ENCODE measurements around the gene HAUS5.

The HAUS5 gene

DNA sequence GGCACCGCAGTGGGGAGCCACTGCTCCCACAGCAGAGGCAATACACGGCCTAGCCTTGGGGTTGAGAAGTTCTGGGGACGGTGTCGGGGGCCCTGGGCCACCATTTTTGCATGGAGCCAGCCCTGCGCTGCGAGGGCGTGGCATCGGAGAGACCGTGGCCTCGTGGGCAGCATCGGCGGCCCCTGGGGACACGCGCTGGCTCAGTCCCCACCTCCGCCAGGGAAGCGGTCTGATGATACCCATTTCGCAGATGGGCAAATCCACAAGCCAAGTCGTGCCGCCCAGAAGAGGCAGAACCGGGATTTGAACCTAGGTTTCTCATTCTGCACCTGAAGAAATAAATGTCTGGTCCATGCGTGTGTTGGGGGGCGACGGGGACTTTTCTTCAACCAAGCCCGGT, 52.6 kb downstream of the HAUS5 start:
- in situ Hi-C loops (cut with MboI; ENCODE audit: low pct_unique_long_range_greater_than_20kb, low sequenced_read_pairs), result no loop called here
- DNase-seq, result no peak

DNA sequence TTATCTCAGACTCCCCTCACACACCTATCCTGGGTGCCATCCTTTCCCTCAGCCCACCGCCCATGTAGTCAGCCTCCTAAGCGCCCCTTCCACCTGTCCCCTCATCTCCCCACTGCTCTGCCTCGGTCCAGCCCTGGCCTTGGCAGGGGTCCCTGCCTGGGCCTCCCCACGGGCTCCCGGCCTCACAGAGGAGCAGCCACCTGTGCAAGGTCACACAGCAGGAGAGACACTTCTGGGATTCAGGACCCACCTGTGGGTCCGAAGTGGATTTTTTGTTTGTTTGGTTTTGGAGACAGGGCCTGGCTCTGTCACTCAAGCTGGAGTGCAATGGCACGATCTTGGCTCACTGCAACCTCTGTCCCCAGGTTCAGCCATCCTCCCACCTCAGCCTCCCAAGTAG, 53.1 kb downstream of the HAUS5 start:
- no peak for DNase-seq
- in situ Hi-C loops (cut with MboI; ENCODE audit: low pct_unique_long_range_greater_than_20kb, low sequenced_read_pairs), result no loop called here

DNA sequence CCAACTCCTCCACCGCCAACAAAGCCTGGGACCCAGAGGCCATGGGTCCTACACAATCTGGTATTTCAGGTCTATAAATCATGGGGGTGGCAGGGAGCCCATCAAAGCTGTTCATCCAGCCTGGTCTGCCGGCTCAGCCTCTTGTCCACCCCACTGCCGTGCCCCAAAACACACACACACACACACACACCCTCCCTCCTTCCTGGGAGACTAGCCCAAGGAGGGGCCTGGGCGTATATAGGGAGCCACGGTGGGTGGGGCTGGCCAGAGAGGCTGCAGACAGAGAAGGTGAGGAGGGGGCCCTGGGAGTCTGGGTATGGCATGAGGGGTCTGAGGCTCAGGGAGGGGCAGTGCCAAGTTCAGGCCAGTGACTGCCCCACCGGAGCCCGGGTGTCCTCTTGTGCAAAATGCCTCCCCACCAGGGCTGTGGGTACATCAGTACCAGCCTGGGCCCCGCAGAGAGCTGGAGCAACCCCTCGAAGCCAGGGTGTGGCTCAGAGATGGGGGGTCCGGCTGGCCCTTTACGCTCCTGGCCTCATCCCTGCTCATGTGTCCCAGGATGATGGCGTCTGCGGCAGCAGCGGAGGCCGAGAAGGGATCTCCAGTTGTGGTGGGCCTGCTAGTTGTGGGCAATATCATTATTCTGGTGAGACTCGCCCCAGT, 53.8 kb downstream of the HAUS5 start, which contains the start of gene UPK1A:
Gene UPK1A (plus strand): TSS at position 267 of the 663 bp plus-strand sequence. CDS start 296 bp downstream, at position 563.
- DNase-seq, result no peak
- in situ Hi-C loops (cut with MboI; ENCODE audit: low pct_unique_long_range_greater_than_20kb, low sequenced_read_pairs), result no loop called here

DNA sequence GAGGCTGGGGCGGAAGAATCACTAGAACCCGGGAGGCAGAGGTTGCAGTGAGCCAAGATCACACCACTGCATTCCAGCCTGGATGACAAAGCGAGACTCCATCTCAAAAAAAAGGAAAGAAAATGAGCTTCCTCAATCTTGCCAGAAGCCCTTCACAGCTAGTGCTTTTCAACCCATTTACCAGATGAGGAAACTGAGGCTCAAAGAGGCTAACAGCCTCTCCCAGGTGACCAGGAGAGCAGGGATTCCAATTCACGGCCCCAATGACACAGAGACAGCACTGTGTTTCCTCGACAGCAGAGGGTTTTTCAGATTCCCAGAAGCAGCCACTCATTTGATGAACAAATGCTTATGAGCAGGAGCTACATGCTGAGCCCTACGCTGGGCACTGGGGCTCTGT, 57.0 kb downstream of the HAUS5 start:
- in situ Hi-C loops (cut with MboI; ENCODE audit: low pct_unique_long_range_greater_than_20kb, low sequenced_read_pairs), result no loop called here
- DNase-seq, result no peak

DNA sequence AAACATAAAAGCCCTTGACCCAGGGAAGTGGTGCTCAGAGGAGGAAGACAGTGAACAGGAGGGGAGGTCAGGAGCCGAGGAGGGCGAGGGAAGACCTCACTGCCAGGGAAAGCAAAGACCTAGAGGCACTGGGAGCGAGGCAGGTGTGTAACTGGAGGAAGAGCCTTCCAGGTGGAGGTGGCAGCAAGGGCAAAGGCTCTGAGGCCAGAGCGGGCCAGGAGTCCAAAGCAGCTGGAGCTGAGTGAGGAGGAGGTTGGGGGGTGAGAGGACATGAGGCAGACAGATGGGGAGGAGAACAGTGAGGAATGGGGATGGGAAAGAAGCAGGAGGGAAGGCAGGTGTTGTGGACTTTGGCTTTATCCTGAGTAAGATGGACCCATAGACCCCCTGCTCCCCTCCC, 57.4 kb downstream of the HAUS5 start:
- in situ Hi-C loops (cut with MboI; ENCODE audit: low pct_unique_long_range_greater_than_20kb, low sequenced_read_pairs), result no loop called here
- no peak for DNase-seq

DNA sequence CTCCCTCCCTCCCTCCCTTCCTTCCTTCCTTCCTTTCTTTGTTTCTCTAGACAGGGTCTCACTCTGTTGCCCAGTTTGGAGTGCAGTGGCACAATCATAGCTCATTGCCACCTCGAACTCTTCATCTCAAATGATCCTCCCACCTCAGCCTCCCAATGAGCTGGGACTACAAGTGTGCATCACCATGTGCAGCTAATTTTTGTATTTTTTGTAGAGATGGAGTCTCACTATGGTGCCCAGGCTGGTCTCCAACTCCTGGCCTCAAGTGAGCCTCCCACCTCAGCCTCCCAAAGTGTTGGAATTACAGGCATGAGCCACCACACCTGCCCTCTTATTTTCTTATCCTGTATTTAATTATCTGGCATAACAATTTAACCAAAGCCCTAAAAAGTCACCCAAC, 58.2 kb downstream of the HAUS5 start:
- DNase-seq, result no peak
- in situ Hi-C loops (cut with MboI; ENCODE audit: low pct_unique_long_range_greater_than_20kb, low sequenced_read_pairs), result no loop called here

DNA sequence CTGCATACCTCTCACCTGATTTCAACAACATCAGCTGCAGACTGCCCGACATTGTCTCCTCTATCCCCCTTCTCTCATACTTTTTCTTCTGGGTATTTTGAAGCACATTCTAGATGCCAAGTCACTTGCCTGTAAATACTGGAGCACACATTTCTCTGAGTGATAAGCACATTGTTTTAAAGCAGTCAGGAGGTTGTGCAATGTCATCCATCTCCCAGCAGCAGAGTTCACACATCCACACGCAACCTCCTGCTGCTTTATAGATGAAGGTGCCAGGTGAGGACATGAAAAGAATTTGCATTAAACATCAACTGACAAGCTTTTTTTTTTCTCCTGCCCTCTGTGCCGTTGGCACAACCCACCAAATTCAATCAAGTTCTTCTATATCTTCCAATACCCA, 59.3 kb downstream of the HAUS5 start:
- DNase-seq, result peak; percentile 27
- in situ Hi-C loops (cut with MboI; ENCODE audit: low pct_unique_long_range_greater_than_20kb, low sequenced_read_pairs), result no loop called here

DNA sequence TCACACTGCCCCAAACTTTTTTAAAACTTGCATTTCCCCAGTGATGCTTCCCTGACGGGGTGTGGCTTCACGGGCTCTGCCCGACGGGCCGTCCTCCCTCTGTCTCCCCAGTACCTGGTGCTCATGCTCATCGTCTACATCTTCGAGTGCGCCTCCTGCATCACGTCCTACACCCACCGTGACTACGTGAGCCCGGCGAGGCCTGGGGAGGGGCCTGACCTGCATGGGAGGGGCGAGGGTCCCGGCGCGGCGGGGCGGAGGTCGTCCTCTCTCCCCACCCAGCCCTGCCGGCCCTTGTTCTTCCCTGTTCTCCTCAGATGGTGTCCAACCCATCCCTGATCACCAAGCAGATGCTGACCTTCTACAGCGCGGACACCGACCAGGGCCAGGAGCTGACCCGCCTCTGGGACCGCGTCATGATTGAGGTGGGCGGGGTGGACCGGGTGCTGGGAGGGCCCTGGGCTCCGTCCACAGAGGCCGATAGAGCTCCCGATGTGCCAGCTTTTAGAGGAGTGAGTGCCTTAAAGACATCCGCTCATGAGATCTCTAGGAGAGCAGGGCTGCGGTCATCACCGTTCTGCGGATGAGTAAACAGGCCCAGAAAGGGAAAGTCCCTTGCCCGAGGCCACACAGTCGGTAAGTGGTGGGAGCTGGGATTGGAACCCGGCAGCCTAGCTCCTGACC, 60.7 kb downstream of the HAUS5 start:
- no peak for DNase-seq
- in situ Hi-C loops (cut with MboI; ENCODE audit: low pct_unique_long_range_greater_than_20kb, low sequenced_read_pairs), result no loop called here

All from KBM-7 (cell line).